K562 (cell line): Measurements from ENCODE around the gene SCAMP3. TPM values are rescaled to one million over a fixed set of nuclear protein-coding genes. Genes with fewer than 3 reads are reported as not detected.
A peak's percentile ranks its signal among the peaks of the same experiment; 100 is the strongest.

Experiments used
- CHD2 ChIP-seq: IDR thresholded peaks from 2 replicates; pipeline ENCODE4 v1.6.1; 2011; ENCODE audit warnings: low read depth, low read length
- CHD7 ChIP-seq: fragments of 200-600 bp; sonication (generic); IDR thresholded peaks from one replicate; pipeline ENCODE4 v1.6.1; 2012; ENCODE audit warnings: mild to moderate bottlenecking, low read depth, low read length, inconsistent platforms
- HDGF ChIP-seq: fragments of 450-650 bp; IDR thresholded peaks from 2 replicates; pipeline ENCODE4 v1.6.1; 2016
- KLF13 ChIP-seq: fragments of 450-650 bp; IDR thresholded peaks from 2 replicates; pipeline ENCODE4 v1.6.1; 2016; ENCODE audit warnings: missing genetic modification characterization, low read depth, mild to moderate bottlenecking, missing compliant biosample characterization, moderate library complexity, borderline replicate concordance
- NCOA6 ChIP-seq: fragments of 450-650 bp; IDR thresholded peaks from 2 replicates; pipeline ENCODE4 v1.6.1; 2017; ENCODE audit warnings: mild to moderate bottlenecking
- NFIX ChIP-seq: fragments of 250-450 bp; sonication (Bioruptor Pico); IDR thresholded peaks from 2 replicates; pipeline ENCODE4 v1.4.0; 2020; ENCODE audit warnings: low read depth, mild to moderate bottlenecking, moderate library complexity
- NONO ChIP-seq, 2 experiments: fragments of 200-400 bp in 1 of 2; fragments of 450-650 bp in 1 of 2; formaldehyde crosslinking in 1 of 2; IDR thresholded peaks; 2 replicates each; pipeline ENCODE4 v1.6.1; 2017; ENCODE audit warnings: low read depth in 2 of 2, mild to moderate bottlenecking in 2 of 2, moderate library complexity in 2 of 2, low read length in 1 of 2
- PCBP2 ChIP-seq: fragments of 200-400 bp; formaldehyde crosslinking; IDR thresholded peaks from 2 replicates; pipeline ENCODE4 v1.6.1; 2018; ENCODE audit warnings: low read length, low read depth, mild to moderate bottlenecking, moderate library complexity; ENCODE audit not compliant: poor library complexity, severe bottlenecking
- PHTF2 ChIP-seq: fragments of 250-450 bp; sonication (Bioruptor Pico); IDR thresholded peaks from 2 replicates; pipeline ENCODE4 v1.5.0; 2021; ENCODE audit warnings: mild to moderate bottlenecking
- RFX7 ChIP-seq: fragments of 250-450 bp; sonication (Bioruptor Pico); IDR thresholded peaks from 2 replicates; pipeline ENCODE4 v1.5.1; 2021; ENCODE audit warnings: mild to moderate bottlenecking
- RHOXF2B ChIP-seq: fragments of 250-450 bp; sonication (Bioruptor Pico); conservative IDR thresholded peaks from 2 replicates; pipeline ENCODE4 v1.5.1; 2021
- SREBF1 ChIP-seq: fragments of 150-350 bp; IDR thresholded peaks from 2 replicates; pipeline ENCODE4 v1.6.1; 2014; ENCODE audit warnings: antibody characterized with exemption, low read depth, low read length, borderline replicate concordance
- TRIM28 ChIP-seq: fragments of 450-650 bp; IDR thresholded peaks from 2 replicates; pipeline ENCODE4 v1.6.1; 2017
- USF2 ChIP-seq: sonication (generic); formaldehyde crosslinking; IDR thresholded peaks from 2 replicates; pipeline ENCODE4 v1.5.0; 2020; ENCODE audit warnings: missing genetic modification reagents
- ZC3H11A ChIP-seq: IDR thresholded peaks from 2 replicates; pipeline ENCODE4 v1.6.1; 2012; ENCODE audit warnings: low read depth, low read length, improper control_type of control experiment
- ZNF121 ChIP-seq: sonication (generic); formaldehyde crosslinking; conservative IDR thresholded peaks from 2 replicates; pipeline ENCODE4 v1.8.0; 2022; ENCODE audit warnings: missing genetic modification reagents
- ZNF79 ChIP-seq: fragments of 250-450 bp; sonication (Bioruptor Pico); IDR thresholded peaks from 2 replicates; pipeline ENCODE4 v1.4.0; 2020; ENCODE audit warnings: low read depth, mild to moderate bottlenecking, moderate library complexity
- polyA plus RNA-seq, 8 experiments: library from polyadenylated mRNA; depleted of rRNA in 4 of 8; stranded (reverse) in 5 of 8; unstranded in 3 of 8; fragments of >200 nt; fragmentation: Nextera tagmentation in 2 of 8; fragmentation: Illumina TruSeq in 1 of 8; extraction: Ambion mirVana in 2 of 8; extraction: Trizol in 1 of 8; gene quantifications; 2 replicates each; pipeline versions ENCODE4 v1.2.1 to v1.2.3, GENCODE V29; 2011 to 2014; ENCODE audit warnings: inconsistent platforms in 1 of 8, missing spikeins in 1 of 8
- total RNA-seq, 7 experiments: library from RNA; depleted of rRNA in 6 of 7; stranded (reverse); fragments of >200 nt in 6 of 7; fragmentation: Illumina TruSeq in 2 of 7; extraction: Trizol in 2 of 7; gene quantifications; 2 replicates each; pipeline versions ENCODE4 v1.2.1 to v1.2.3, GENCODE V29; 2011 to 2021; ENCODE audit warnings: low replicate concordance in 1 of 7

The SCAMP3 gene
- total and polyA plus RNA-seq, 9 of the 15 experiments (the other 6 are each of a cell fraction or from before 2014, with no cell fraction given), result 14.2 to 131 (median 86.1) TPM

GRCh38 chr1:155308493-155309422 is 46.6 kb upstream of the SCAMP3 start, which contains the start of gene FDPS (continued):
- no peak for TF ChIP-seq CHD7
- TF ChIP-seq SREBF1, result peak; percentile 99
- TF ChIP-seq HDGF, result no peak
- no peak for TF ChIP-seq NFIX (CRISPR knock-in tag)
- no peak for TF ChIP-seq RHOXF2B (CRISPR knock-in tag)
- no peak for TF ChIP-seq TRIM28
- no peak for TF ChIP-seq NCOA6
- peak; percentile 69 for TF ChIP-seq USF2 (CRISPR knock-in tag)
- TF ChIP-seq RFX7 (CRISPR knock-in tag), result no peak
- TF ChIP-seq ZC3H11A, result no peak
- no peak for TF ChIP-seq PHTF2 (CRISPR knock-in tag)
- TF ChIP-seq NONO (IDR thresholded peaks at IDR 0.05; ENCODE audit: low read depth in 2 of 2, low read length in 1 of 2), result no peak
- TF ChIP-seq ZNF121 (CRISPR knock-in tag), result no peak
- no peak for TF ChIP-seq PCBP2
- TF ChIP-seq KLF13 (tag), result 0 out of 2 replicates have a peak, but pooled peaks have one; percentile 34
- peak; percentile 93 for TF ChIP-seq CHD2
- TF ChIP-seq ZNF79 (CRISPR knock-in tag), result no peak
